OCI-LY7 (cell line): ENCODE measurements around the gene RNF14.

Source experiments
- CTCF ChIP-seq: fragments of 200-600 bp; sonication (generic); conservative IDR thresholded peaks from 2 replicates; pipeline ENCODE4 v1.5.1; 2014; ENCODE audit warnings: mild to moderate bottlenecking, antibody characterized with exemption, low read length, moderate library complexity, mixed read lengths
- EZH2phosphoT487 ChIP-seq: fragments of 200-600 bp; sonication (generic); IDR thresholded peaks from 2 replicates; pipeline ENCODE4 v1.6.1; 2018; ENCODE audit warnings: low read depth, borderline replicate concordance, mild to moderate bottlenecking, mixed run types, antibody characterized with exemption, low read length, moderate library complexity, mixed read lengths

- peak; percentile 88 for TF ChIP-seq CTCF
- TF ChIP-seq EZH2phosphoT487: no peak
Observed at GRCh38 chr5:141968914-141969608, at the start of gene RNF14.
